Nephron progenitor cell (in vitro differentiated cells): Measurements from ENCODE around the gene PKMYT1.
"Not testable (repeated sequence)": the region's sequence is repeated elsewhere in the genome, so short reads cannot be mapped to it uniquely, and the experiment has no call there.

Source experiments
- DNase-seq: peaks from one replicate; pipeline ENCODE4 v3.0.0; 2021
- H3K27ac Mint-ChIP-seq: 2 replicates; pipeline ENCODE4 v1.8.0; 2021; ENCODE audit warnings: mild to moderate bottlenecking, moderate library complexity, mixed read lengths
- H3K27me3 Mint-ChIP-seq: 2 replicates; pipeline ENCODE4 v1.8.0; 2021; ENCODE audit warnings: mild to moderate bottlenecking, low read depth, mixed read lengths; ENCODE audit not compliant: poor library complexity
- H3K36me3 Mint-ChIP-seq: 2 replicates; pipeline ENCODE4 v1.8.0; 2021; ENCODE audit warnings: low read depth, mixed read lengths
- H3K4me1 Mint-ChIP-seq: 2 replicates; pipeline ENCODE4 v1.8.0; 2021; ENCODE audit warnings: mixed read lengths
- H3K4me3 Mint-ChIP-seq: 2 replicates; pipeline ENCODE4 v1.8.0; 2021; ENCODE audit warnings: mild to moderate bottlenecking, moderate library complexity, mixed read lengths
- H3K9me3 Mint-ChIP-seq: 2 replicates; pipeline ENCODE4 v1.8.0; 2021; ENCODE audit warnings: mild to moderate bottlenecking, moderate library complexity, mixed read lengths
- CTCF ChIP-seq: fragments of 200-600 bp; sonication (generic); IDR thresholded peaks from 2 replicates; pipeline ENCODE4 v1.5.0; 2021; ENCODE audit warnings: antibody characterized with exemption

The PKMYT1 gene

GRCh38 chr16:2936436-2937011 lies 43.7 kb downstream of the PKMYT1 start:
- H3K9me3 Mint-ChIP-seq: no peaks in the 10 kb centered on the region
- peaks cover 34% of the 10 kb centered on the region for H3K36me3 Mint-ChIP-seq
- no peak for TF ChIP-seq CTCF

GRCh38 chr16:2934450-2934849 lies 45.8 kb downstream of the PKMYT1 start:
- Mint-ChIP-seq H3K9me3 (no peaks in the 10 kb centered on the region), H3K36me3 (peaks cover 17% of the 10 kb centered on the region), H3K27ac (no peak overlapping the region), H3K4me1 (peaks cover 5% of the 10 kb centered on the region), H3K27me3 (no peaks in the 10 kb centered on the region), H3K4me3 (no peak overlapping the region)
- TF ChIP-seq CTCF: no peak
- no peak for DNase-seq

More at GRCh38 chr16:2936436-2937011, 43.7 kb downstream of the PKMYT1 start:
- Mint-ChIP-seq H3K4me3 (no peak overlapping the region), H3K27ac (no peak overlapping the region), H3K27me3 (no peaks in the 10 kb centered on the region), H3K4me1 (peaks cover 9% of the 10 kb centered on the region)
- no peak for DNase-seq

DNA sequence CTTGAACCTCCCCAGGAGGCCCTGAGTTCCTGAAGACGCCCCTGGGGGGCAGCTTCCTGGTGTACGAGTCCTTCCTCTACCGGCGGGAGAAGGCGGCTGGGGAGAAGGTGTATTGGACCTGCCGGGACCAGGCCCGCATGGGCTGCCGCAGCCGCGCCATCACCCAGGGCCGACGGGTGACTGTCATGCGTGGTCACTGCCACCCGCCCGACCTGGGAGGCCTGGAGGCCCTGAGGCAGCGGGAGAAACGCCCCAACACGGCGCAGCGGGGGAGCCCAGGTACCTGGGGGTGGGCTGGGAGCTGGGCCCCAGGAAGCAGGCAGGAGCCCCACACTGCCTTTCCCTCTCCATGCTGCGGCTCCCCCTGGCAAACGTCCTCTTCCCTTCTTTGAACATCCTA lies 46.5 kb downstream of the PKMYT1 start:
- Mint-ChIP-seq H3K27me3 (no peaks in the 10 kb centered on the region), H3K36me3 (peaks cover 14% of the 10 kb centered on the region), H3K4me1 (peaks cover 4% of the 10 kb centered on the region), H3K9me3 (no peaks in the 10 kb centered on the region), H3K4me3 (no peak overlapping the region), H3K27ac (no peak overlapping the region)
- no peak for TF ChIP-seq CTCF
- no peak for DNase-seq

- no peak for DNase-seq
- peaks cover 4% of the 10 kb centered on the region for H3K4me1 Mint-ChIP-seq
- no peak overlapping the region for H3K27ac Mint-ChIP-seq
- no peak for TF ChIP-seq CTCF
- H3K9me3 Mint-ChIP-seq: no peaks in the 10 kb centered on the region
- peaks cover 14% of the 10 kb centered on the region for H3K36me3 Mint-ChIP-seq
- H3K27me3 Mint-ChIP-seq: no peaks in the 10 kb centered on the region
- H3K4me3 Mint-ChIP-seq: no peak overlapping the region
These were observed 47.1 kb downstream of the PKMYT1 start for GRCh38 chr16:2933136-2933535.

DNA sequence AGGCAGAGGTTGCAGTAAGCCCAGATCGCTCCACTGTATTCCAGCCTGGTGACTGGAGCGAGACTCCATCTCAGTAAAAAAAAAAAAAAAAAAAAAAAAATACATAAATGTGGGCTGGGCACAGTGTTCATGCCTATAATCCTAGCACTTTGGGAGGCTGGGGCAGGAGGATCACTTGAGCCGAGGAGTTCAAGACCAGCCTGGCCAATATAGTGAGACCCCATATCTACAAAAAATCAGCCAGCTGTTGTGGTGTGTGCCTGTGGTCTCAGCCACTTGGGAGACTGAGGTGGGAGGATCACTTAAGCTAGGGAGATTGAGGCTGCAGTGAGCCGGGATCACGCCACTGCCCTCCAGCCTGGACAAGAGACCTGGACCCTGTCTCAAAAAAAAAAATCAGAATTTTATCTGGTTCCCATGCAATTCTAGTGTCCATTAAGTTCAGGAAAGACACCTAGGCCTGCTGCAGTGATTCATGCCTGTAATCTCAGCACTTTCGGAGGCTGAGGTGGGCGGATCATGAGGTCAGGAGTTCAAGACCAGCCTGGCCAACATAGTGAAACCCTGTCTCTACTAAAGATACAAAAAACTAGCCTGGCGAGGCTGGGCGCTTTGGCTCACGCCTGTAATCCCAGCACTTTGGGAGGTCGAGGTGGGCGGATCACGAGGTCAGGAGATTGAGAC lies 48.9 kb downstream of the PKMYT1 start:
- Mint-ChIP-seq H3K36me3 (peaks cover 14% of the 10 kb centered on the region), H3K27ac (peak overlapping the region; percentile 36)
- H3K27me3 Mint-ChIP-seq, H3K4me3 Mint-ChIP-seq, H3K9me3 Mint-ChIP-seq, H3K4me1 Mint-ChIP-seq, DNase-seq: not testable (repeated sequence)

GRCh38 chr16:2930236-2930635 lies 50.0 kb downstream of the PKMYT1 start:
- Mint-ChIP-seq H3K9me3 (no peaks in the 10 kb centered on the region), H3K27ac (no peak overlapping the region), H3K4me1 (peaks cover 5% of the 10 kb centered on the region), H3K4me3 (no peak overlapping the region), H3K36me3 (peaks cover 8% of the 10 kb centered on the region), H3K27me3 (peaks cover 8% of the 10 kb centered on the region)
- no peak for DNase-seq
- TF ChIP-seq CTCF: no peak
